ENCODE results near the gene ZBTB25. TPM values are rescaled to one million over a fixed set of nuclear protein-coding genes. Genes with fewer than 3 reads are reported as not detected.

The ZBTB25 gene
- polyA plus RNA-seq, 3 donors = 3.2 to 8.7 (median 3.9) TPM

- H3K4me1 Mint-ChIP-seq = peaks cover 11% of the 10 kb centered on the region
- H4K20me1 ChIP-seq (ENCODE audit: insufficient read depth, low read length) = no peaks in the 10 kb centered on the region
- DNase-seq = peak in 2 of 3 donors; percentile 22 to 30
- intact Hi-C loops (cut with micrococcal nuclease) = loop anchor here in 1 of 2 donors (10.0 kb wide), 1 partner anchor 435 kb away; the partner anchor contains the start of gene FNTB
- TF ChIP-seq, protein P1, sequence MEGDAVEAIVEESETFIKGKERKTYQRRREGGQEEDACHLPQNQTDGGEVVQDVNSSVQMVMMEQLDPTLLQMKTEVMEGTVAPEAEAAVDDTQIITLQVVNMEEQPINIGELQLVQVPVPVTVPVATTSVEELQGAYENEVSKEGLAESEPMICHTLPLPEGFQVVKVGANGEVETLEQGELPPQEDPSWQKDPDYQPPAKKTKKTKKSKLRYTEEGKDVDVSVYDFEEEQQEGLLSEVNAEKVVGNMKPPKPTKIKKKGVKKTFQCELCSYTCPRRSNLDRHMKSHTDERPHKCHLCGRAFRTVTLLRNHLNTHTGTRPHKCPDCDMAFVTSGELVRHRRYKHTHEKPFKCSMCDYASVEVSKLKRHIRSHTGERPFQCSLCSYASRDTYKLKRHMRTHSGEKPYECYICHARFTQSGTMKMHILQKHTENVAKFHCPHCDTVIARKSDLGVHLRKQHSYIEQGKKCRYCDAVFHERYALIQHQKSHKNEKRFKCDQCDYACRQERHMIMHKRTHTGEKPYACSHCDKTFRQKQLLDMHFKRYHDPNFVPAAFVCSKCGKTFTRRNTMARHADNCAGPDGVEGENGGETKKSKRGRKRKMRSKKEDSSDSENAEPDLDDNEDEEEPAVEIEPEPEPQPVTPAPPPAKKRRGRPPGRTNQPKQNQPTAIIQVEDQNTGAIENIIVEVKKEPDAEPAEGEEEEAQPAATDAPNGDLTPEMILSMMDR (IDR thresholded peaks at IDR 0.05) = no peak
- peak within 1 kb of the TSS; percentile 47 for H3K4me2 ChIP-seq (replicated peaks; ENCODE audit: extremely low read depth, low read length, poor library complexity, severe bottlenecking)
- H3K9me3 ChIP-seq (replicated peaks in 1 of 2; ENCODE audit: control insufficient read depth in 1 of 2, insufficient read depth in 1 of 2, low read length in 2 of 2) = no peaks in the 10 kb centered on the region
- H3K79me2 ChIP-seq (ENCODE audit: insufficient read depth, low read length) = no peaks in the 10 kb centered on the region
- no peak within 1 kb of the TSS for H3K27ac ChIP-seq (ENCODE audit: low read depth in 1 of 2, low read length in 2 of 2)
- H3K4me1 ChIP-seq (ENCODE audit: control insufficient read depth in 1 of 2, insufficient read depth in 2 of 2, low read length in 2 of 2) = peaks cover 10 to 12% of the 10 kb centered on the region in 2 donors
- H3K4me3 ChIP-seq (replicated peaks in 1 of 3; ENCODE audit: low read depth in 2 of 3, low read length in 3 of 3) = peak within 1 kb of the TSS in 1 of 3 experiments; percentile 50
- H3K36me3 Mint-ChIP-seq = peaks cover 4 to 6% of the 10 kb centered on the region in 2 donors
- no peaks in the 10 kb centered on the region for H3K36me3 ChIP-seq (replicated peaks in 1 of 2; ENCODE audit: control insufficient read depth in 1 of 2, insufficient read depth in 2 of 2, low read length in 2 of 2)
- H3K4me3 Mint-ChIP-seq = peak within 1 kb of the TSS; percentile 50 to 86
- peaks cover 0 to 5% (median 0%) of the 10 kb centered on the region in 7 donors for H3K9me3 Mint-ChIP-seq
- H3K9ac ChIP-seq (ENCODE audit: insufficient read depth, low read length, poor library complexity, severe bottlenecking) = no peak within 1 kb of the TSS
- peak within 1 kb of the TSS; percentile 41 for H2AFZ ChIP-seq (ENCODE audit: insufficient read depth, low read depth, low read length, poor library complexity, severe bottlenecking)
- peaks cover 35 to 62% of the 10 kb centered on the region in 2 donors for H3K27me3 ChIP-seq (ENCODE audit: control insufficient read depth in 2 of 2, insufficient read depth in 2 of 2, low read length in 2 of 2)
- no peak within 1 kb of the TSS for H3K27ac Mint-ChIP-seq
- 2% methylated on average over 40 of the region's 54 CpGs for WGBS (ENCODE audit: insufficient coverage)
- peaks cover 47 to 69% (median 55%) of the 10 kb centered on the region in 3 donors for H3K27me3 Mint-ChIP-seq (ENCODE audit: low read depth in 3 of 3)
Observed at GRCh38 chr14:64549791-64550620, 46.4 kb upstream of the ZBTB25 start, which contains the start of gene PPP1R36. Gene PPP1R36 (plus strand): TSS chr14:64549961. CDS start chr14:64549998, 37 bp downstream.

- no peak overlapping the region for H3K4me3 ChIP-seq (replicated peaks in 1 of 3; ENCODE audit: low read depth in 2 of 3, low read length in 3 of 3)
- intact Hi-C loops (cut with micrococcal nuclease) = loop anchor here in 1 of 2 donors (10.0 kb wide), 1 partner anchor 436 kb away; the partner anchor contains the start of gene FNTB
Observed at GRCh38 chr14:64549016-64549415, 45.4 kb upstream of the ZBTB25 start.

More at GRCh38 chr14:64549016-64549415, 45.4 kb upstream of the ZBTB25 start:
- Histone ChIP-seq H3K79me2 (ENCODE audit: insufficient read depth, low read length) (no peaks in the 10 kb centered on the region), H3K9ac (ENCODE audit: insufficient read depth, low read length, poor library complexity, severe bottlenecking) (no peak overlapping the region), H2AFZ (ENCODE audit: insufficient read depth, low read depth, low read length, poor library complexity, severe bottlenecking) (no peak overlapping the region), H3K9me3 (replicated peaks in 1 of 2; ENCODE audit: control insufficient read depth in 1 of 2, insufficient read depth in 1 of 2, low read length in 2 of 2) (no peaks in the 10 kb centered on the region), H3K27me3 (ENCODE audit: control insufficient read depth in 2 of 2, insufficient read depth in 2 of 2, low read length in 2 of 2) (peaks cover 44 to 70% of the 10 kb centered on the region in 2 donors), H3K27ac (ENCODE audit: low read depth in 1 of 2, low read length in 2 of 2) (no peak overlapping the region), H4K20me1 (ENCODE audit: insufficient read depth, low read length) (no peaks in the 10 kb centered on the region), H3K4me2 (replicated peaks; ENCODE audit: extremely low read depth, low read length, poor library complexity, severe bottlenecking) (peak overlapping the region; percentile 47), H3K4me1 (ENCODE audit: control insufficient read depth in 1 of 2, insufficient read depth in 2 of 2, low read length in 2 of 2) (peaks cover 10 to 12% of the 10 kb centered on the region in 2 donors), H3K36me3 (replicated peaks in 1 of 2; ENCODE audit: control insufficient read depth in 1 of 2, insufficient read depth in 2 of 2, low read length in 2 of 2) (no peaks in the 10 kb centered on the region)
- peaks cover 0 to 5% (median 0%) of the 10 kb centered on the region in 7 donors for H3K9me3 Mint-ChIP-seq
- peaks cover 11% of the 10 kb centered on the region for H3K4me1 Mint-ChIP-seq
- peaks cover 4 to 6% of the 10 kb centered on the region in 2 donors for H3K36me3 Mint-ChIP-seq
- peaks cover 50 to 74% (median 61%) of the 10 kb centered on the region in 3 donors for H3K27me3 Mint-ChIP-seq (ENCODE audit: low read depth in 3 of 3)
- DNase-seq = no peak
- WGBS (ENCODE audit: insufficient coverage) = no CpG with 5 or more reads among the region's 1 CpG
- H3K27ac Mint-ChIP-seq = no peak overlapping the region
- H3K4me3 Mint-ChIP-seq = peak overlapping the region in 1 of 2 donors; percentile 75
- TF ChIP-seq, protein P1 (IDR thresholded peaks at IDR 0.05) = no peak

Data from CD14-positive monocyte (primary cell).